Measurements from ENCODE around the gene C2CD3. TPM values are rescaled to one million over a fixed set of nuclear protein-coding genes. Genes with fewer than 3 reads are reported as not detected.

The C2CD3 gene
- total and polyA plus RNA-seq, 9 of the 15 experiments (the other 6 are each of a cell fraction or from before 2014, with no cell fraction given), result 4.4 to 20.2 (median 15.4) TPM

- 0 out of 2 replicates have a peak, but pooled peaks have one; percentile 19 for TF ChIP-seq ZNF592 (IDR thresholded peaks at IDR 0.05)
- TF ChIP-seq, protein P1, sequence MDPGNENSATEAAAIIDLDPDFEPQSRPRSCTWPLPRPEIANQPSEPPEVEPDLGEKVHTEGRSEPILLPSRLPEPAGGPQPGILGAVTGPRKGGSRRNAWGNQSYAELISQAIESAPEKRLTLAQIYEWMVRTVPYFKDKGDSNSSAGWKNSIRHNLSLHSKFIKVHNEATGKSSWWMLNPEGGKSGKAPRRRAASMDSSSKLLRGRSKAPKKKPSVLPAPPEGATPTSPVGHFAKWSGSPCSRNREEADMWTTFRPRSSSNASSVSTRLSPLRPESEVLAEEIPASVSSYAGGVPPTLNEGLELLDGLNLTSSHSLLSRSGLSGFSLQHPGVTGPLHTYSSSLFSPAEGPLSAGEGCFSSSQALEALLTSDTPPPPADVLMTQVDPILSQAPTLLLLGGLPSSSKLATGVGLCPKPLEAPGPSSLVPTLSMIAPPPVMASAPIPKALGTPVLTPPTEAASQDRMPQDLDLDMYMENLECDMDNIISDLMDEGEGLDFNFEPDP (CRISPR knock-in tag; IDR thresholded peaks at IDR 0.05), result no peak
- no peak for TF ChIP-seq ZNF518B (CRISPR knock-in tag; IDR thresholded peaks at IDR 0.05)
- no peak for TF ChIP-seq XRCC5 (IDR thresholded peaks at IDR 0.05; ENCODE audit: low read depth, low read length)
- TF ChIP-seq FOXK2 (conservative IDR thresholded peaks at IDR 0.05 in 1 of 2, IDR thresholded peaks at IDR 0.05 in 1 of 2; ENCODE audit: low read depth in 2 of 2), result peak; percentile 52 to 63; a peak in 3 of 4 replicates
- TF ChIP-seq ZNF764 (CRISPR knock-in tag; IDR thresholded peaks at IDR 0.05; ENCODE audit: low read depth), result no peak
- TF ChIP-seq PCBP2 (IDR thresholded peaks at IDR 0.05; ENCODE audit: low read depth, low read length, poor library complexity, severe bottlenecking), result no peak
- peak; percentile 26 for TF ChIP-seq NEUROD1 (IDR thresholded peaks at IDR 0.05; ENCODE audit: borderline replicate concordance, low read depth, low read length, partially characterized antibody)
- 0 out of 2 replicates have a peak, but pooled peaks have one; percentile 43 for TF ChIP-seq DMBX1 (CRISPR knock-in tag; IDR thresholded peaks at IDR 0.05; ENCODE audit: borderline replicate concordance)
- TF ChIP-seq, protein P2, sequence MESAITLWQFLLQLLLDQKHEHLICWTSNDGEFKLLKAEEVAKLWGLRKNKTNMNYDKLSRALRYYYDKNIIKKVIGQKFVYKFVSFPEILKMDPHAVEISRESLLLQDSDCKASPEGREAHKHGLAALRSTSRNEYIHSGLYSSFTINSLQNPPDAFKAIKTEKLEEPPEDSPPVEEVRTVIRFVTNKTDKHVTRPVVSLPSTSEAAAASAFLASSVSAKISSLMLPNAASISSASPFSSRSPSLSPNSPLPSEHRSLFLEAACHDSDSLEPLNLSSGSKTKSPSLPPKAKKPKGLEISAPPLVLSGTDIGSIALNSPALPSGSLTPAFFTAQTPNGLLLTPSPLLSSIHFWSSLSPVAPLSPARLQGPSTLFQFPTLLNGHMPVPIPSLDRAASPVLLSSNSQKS (CRISPR knock-in tag; IDR thresholded peaks at IDR 0.05), result no peak
- TF ChIP-seq ZBED1 (IDR thresholded peaks at IDR 0.05), result no peak
- 0 out of 2 replicates have a peak, but pooled peaks have one; percentile 15 for TF ChIP-seq TCF3 (CRISPR knock-in tag; IDR thresholded peaks at IDR 0.05)
- no peak for TF ChIP-seq SIN3B (IDR thresholded peaks at IDR 0.05; ENCODE audit: low read depth)
- peak; percentile 70; the same call in 1 of the 2 replicates for TF ChIP-seq ZNF589 (CRISPR knock-in tag; IDR thresholded peaks at IDR 0.05; ENCODE audit: low read depth)
- TF ChIP-seq SMARCC2 (IDR thresholded peaks at IDR 0.05; ENCODE audit: low read depth), result peak; percentile 40; the same call in 1 of the 2 replicates
Observed at GRCh38 chr11:74057249-74058151, 113.3 kb downstream of the C2CD3 start (continued).
